HG02763 (cell line): Measurements from ENCODE around the gene RPL10.
A peak's percentile ranks its signal among the peaks of the same experiment; 100 is the strongest.
"Not testable (repeated sequence)": the region's sequence is repeated elsewhere in the genome, so short reads cannot be mapped to it uniquely, and the experiment has no call there.

Experiments
- ATAC-seq: cut with Tn5 transposase; IDR thresholded peaks from one replicate; pipeline ENCODE4 v1.9.1; 2021; ENCODE audit warnings: mild to moderate bottlenecking, moderate library complexity; ENCODE audit not compliant: unreplicated experiment

Gene RPL10

DNA sequence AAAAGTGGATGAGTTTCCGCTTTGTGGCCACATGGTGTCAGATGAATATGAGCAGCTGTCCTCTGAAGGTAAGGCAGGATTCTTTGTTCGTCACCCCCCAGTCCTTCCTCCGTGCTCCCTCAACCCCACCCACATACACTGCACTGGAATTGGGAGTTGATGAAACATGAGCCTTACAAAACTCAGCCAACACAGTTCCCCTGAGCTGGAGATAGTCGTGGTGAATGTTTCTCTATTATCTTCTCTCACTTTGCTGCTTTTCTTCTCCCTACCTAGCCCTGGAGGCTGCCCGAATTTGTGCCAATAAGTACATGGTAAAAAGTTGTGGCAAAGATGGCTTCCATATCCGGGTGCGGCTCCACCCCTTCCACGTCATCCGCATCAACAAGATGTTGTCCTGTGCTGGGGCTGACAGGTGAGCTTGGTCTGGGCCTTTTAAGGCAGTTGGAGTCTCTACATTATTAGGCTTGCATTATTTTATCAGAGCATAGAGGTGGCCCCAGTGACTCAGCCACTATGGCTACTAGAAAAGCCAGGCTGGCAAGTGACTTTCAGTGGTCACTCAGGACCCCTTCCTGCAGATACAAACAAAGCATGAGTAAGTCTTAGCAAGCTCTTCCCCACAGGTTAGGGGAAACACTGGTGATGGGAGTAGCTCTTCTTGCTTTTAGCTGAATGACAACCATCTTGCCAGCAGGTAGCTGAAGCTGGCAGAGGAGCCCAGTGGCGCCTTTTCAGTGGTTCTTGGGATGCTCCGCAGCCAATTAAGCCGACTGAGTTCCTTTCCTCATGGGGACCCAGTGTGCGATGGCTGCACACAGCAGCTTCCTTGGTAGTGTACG, 1.6 kb downstream of the RPL10 start:
- no peak for ATAC-seq

DNA sequence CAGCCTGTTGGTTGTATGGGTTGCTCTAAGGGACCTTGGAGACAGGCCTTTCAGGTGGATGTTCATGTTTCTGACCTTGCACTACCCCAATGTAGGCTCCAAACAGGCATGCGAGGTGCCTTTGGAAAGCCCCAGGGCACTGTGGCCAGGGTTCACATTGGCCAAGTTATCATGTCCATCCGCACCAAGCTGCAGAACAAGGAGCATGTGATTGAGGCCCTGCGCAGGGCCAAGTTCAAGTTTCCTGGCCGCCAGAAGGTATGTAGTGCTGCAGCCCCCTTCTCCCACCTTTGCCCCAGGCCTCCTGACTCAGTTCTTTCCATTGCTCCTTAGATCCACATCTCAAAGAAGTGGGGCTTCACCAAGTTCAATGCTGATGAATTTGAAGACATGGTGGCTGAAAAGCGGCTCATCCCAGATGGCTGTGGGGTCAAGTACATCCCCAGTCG, 2.2 kb downstream of the RPL10 start:
- ATAC-seq = not testable (repeated sequence)

DNA sequence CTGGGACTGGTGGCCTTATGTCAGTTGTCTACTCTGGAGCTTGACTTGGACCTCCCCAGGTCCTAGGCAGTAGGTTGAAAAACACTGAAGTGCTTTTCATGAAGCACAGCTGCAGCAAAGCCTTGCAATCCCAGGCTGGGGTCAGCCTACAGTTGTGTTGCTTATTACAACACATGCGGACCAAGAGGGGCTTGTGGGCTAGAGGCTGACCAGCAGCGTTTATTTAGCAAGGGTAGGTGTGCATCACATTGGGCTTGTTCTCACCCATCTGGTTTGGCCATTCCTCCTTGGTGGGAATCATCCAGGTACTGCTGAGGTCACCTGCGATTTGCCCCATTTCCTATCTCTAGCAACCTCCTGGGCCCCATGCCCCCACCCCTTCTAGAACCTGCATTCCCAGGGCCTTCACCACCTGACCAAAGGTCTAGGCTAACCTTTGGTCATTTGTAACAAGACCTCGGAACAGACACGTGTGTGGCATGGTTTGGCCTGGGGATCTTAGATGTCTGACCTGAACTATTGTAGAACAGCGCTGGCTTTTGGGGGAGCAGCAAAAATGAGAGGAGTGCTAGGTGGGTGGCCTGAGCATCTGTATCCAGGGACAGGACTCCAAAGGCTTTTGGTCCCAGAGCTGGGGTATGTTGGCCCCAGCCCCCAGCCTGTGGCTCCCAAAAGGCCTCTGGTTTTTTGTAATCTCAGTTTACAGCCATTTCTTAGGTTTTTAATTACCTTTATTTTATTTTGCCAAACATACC, 3.0 kb downstream of the RPL10 start:
- ATAC-seq = no peak

DNA sequence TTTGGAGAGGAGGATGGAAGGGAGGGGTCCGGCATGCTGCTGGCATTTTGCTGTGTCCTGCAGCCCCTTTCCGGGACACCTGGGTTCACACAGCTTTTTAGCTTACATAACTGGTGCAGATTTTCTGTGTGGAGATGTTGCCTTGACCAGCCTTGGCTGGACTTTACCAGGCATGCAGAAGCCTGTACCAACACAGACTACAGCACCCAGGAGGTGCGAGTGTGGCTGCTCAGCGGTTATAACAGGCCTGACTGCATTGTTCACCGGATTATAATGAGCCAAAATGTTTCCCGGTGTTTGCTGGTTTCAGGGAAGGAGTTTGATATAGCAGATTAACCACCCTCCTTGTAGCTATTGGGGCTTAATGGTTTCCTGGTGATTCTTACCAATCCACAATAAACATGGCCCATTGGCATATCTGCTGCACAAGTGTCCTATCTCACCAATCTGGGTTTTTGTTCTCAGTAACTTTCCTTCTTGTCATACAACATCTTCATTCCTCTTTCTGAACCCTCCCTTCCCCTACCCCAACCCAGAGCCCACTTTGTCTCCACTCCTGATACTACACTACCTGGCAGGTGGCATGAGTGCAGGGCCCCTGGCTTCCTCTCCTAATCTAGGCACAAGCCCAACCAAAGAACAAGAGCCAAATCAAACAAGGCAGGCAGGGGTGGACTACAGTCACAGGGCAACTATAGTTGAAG, 3.9 kb downstream of the RPL10 start:
- ATAC-seq = no peak

DNA sequence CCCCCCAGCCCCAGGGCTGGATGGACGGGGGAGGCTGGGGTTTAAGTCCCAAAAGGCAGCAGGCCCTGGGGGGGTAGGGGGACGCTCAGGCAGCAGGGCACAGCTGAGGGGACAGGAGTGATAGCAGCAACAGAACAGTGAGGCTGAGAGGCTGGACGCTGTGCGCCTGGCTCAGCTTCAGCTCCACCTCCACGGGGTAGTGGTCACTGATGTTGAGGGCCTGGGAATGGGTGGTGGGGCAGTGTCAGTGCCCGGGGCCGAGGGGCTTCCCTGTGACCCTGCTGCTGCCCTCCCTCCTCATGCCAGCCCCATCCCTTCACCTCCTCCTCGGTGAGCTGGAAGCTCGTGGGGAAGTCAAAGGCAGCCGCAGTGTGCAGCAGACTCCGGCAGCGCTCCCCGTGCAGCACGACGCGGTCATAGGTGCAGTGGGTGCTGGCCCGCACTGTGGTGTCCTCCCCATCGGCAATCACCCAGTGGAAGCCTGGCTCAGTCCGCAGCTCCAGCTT, 4.5 kb downstream of the RPL10 start:
- ATAC-seq = no peak

DNA sequence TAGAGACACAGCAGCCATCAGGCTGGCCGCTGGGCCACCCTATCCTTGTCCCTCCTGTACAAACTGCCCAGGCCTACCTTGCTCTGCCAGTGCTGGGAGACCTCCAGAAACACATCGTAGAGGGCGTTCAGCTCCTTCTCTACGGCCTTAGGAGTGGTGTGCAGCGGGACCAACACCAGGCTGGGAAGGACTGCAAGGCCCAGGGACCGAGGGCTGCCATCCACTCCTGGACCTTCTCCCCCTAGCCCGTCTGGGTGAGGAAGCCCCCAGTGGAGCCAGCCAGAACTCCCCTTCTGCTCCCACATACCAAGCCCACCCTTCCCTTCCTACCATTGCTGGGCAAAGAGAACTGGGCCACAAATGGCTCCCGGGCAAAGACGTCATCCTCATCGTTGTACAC, 5.0 kb downstream of the RPL10 start:
- no peak for ATAC-seq

DNA sequence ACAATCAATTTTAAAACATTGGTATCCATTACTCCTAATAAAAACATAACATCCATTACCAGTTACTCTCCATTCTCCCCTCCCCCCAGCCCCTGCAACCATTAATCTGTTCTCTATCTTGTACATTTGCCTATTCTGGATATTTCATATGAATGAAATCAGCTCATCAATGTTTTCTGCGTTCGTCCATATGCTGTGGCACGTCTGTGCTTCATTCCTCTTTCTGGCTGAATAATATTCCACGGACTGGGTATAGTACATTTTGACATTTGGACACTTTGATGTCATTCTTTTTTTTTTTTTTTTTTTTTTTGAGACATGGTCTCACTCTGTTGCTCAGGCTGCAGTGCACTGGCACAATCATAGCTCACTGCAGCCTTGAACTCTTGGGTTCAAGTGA, 5.7 kb downstream of the RPL10 start:
- ATAC-seq = no peak

DNA sequence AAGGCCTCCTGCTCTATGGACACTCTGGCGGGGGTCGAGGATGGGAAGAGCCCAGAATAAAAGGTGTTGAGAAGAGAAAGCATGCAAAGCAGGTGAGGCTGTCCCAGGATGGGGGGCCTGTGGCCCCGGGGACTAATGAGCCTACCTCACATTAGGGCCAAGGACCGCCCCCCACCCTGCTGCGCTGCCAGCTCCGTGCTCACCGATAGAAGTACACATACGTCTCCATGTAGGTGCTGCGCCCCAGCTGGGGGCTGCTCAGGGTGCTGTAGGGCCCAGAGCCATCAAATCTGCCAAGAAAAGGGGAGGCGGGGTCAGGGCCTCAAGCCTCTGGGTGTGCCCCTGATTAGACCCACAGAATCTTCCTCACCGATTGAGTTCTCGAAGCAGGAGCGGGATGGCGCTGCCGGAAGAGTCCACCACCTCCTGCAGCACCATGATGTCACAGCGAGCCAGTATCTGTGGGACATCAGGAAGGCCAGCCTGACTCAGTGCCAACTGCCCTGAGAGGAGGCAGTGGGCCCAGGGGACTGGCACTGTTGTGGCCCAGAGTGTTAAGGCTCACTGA, 6.5 kb downstream of the RPL10 start:
- ATAC-seq = no peak

DNA sequence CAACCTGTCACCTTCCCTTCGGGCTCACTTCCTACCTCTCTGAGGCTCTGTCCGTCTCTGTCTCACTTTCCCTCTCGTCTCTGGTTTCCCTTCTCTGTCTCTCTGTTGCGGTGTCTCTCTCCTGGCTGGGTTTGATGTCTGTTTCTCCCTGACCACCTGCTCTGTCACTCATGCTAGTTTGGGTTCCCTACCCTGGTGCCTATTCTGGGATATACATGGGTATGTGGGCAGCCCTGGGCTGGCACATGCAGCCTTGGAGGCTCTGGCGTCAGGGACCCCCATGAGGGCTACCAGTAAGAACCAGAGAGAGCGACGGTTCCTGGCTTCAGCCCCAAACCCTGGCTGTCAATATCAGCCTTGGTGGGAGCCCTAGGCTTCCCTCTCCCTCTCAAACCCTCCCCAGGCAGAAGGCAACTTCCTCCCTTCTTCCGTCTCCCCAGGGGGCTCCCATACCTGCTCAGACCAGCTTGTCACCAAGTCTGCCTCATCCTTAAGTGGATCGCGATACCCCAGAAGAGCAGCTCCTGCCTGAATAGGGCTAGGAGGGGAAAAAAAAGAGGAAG, 10.6 kb downstream of the RPL10 start:
- ATAC-seq = no peak

DNA sequence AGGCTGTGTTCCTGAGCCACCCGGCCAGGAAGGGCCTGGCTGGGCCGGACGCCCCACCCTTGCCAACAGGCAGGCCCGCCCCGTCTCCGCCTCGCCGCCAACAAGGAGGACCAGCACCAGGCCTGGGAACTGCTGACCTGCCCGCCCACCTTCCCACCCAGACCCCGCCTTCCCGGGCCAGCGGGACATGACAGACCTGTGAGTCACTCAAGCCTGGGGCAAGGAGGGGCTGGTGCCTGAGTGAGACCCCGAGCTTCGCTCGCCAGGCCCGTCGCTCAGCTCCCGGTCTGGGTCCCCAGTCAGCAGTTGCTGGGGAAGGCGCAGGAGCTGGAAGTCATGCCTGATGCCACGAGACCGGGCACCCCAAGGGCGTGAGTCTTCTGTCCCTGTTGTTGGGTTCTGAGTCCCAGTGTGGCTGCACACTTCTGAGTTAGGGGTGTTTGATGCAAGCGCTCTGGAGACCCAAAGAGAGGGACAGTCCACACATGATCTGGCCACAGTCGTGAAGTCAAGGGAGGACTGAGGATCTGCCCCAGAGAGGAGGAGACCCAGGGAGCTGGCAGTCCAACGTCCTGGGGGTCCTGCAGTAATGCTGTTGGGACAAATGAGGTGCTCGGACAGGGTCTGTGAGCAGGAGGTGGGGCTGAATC, 11.2 kb downstream of the RPL10 start, which contains the start of gene DNASE1L1:
TSS of gene DNASE1L1 (minus strand) at position 33 of the 650 bp plus-strand sequence. CDS start 3,686 bp downstream, outside the sequence.
- no peak for ATAC-seq

DNA sequence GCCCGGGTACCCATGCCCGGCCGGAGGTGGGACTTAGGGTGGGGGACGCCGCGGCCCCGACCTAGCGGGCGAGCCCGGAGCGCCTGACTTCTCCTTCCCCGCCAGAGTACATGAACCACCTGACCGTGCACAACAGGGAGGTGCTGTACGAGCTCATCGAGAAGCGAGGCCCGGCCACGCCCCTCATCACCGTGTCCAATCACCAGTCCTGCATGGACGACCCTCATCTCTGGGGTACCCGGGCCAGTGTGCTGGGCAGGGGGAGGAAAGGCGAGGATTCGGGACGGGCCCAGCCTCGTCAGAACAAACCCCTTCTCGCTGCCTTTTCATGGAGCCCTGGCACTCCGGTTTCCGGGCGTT, 13.8 kb downstream of the RPL10 start:
- ATAC-seq = peak; percentile 54

DNA sequence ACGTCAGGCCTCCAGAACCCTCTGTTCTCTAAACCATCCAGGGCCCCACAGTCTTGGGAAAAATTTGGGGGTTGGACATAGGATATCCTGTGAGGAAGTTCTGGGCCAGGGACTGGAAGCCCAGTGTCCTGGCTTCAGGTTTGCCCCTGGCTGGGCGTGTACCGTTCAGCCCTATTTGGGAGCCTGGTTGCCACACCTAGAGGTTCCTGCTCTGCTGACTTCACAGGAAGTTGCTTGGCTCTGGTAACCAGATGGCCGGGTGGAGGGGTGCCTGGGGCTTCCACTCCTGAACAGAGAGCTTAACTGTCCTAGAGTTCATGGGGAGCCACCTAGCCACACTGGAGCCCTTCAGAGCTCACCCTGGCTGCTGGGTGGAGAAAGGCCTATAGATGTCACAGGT, 14.3 kb downstream of the RPL10 start:
- no peak for ATAC-seq

DNA sequence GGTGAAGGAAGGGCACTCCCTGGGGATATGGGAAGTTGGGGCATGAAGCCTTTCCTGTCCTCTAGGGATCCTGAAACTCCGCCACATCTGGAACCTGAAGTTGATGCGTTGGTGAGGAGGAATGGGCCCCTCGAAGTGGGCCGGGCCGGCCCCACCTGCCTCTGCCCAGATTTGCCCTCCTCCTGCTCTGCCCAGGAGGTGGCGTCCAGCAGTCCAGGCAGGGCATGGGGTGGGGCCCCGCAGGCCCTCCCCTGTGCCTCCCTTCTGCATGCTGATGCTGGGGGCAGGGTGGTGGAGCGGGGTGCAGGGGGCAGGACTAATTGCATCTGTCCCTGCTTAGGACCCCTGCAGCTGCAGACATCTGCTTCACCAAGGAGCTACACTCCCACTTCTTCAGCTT, 15.0 kb downstream of the RPL10 start:
- ATAC-seq = no peak

DNA sequence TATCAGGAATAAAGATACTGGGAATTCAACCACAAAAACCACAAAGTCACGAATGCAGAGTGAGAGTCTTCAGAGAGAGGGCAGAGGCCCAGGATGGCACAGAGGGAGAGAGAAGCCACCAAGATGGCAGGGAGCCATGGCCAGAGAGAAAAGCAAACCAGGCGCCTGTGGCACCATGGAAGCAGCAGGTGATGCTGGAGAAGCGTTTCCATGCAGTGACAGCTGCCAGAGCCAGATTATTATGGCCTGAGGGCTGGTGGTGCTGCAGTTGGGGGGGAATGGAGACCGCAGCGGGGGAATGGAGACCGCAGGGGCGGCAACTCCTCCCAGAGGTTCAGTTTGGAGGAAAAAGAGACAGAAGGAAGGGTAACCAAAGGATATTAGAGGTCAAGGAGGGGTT, 19.0 kb downstream of the RPL10 start:
- ATAC-seq = no peak

DNA sequence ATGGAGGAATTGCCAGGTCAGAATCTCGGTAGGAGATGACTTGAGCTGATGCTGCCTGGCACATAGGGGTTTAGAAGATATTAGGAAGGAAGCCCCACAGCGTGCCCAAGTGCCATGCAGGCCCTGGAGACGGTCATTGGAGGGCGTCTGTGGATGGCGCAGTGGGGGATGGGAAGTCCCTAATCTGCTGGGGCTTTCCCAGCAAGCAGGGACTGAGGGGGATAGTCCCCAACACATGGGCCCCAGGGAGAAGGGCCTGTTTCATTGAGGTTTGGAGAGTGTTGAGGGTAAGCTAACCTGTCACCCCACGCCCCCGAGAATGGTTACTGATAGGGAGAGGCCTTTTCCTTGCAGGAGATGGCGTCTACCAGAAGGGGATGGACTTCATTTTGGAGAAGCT, 21.0 kb downstream of the RPL10 start:
- no peak for ATAC-seq

DNA sequence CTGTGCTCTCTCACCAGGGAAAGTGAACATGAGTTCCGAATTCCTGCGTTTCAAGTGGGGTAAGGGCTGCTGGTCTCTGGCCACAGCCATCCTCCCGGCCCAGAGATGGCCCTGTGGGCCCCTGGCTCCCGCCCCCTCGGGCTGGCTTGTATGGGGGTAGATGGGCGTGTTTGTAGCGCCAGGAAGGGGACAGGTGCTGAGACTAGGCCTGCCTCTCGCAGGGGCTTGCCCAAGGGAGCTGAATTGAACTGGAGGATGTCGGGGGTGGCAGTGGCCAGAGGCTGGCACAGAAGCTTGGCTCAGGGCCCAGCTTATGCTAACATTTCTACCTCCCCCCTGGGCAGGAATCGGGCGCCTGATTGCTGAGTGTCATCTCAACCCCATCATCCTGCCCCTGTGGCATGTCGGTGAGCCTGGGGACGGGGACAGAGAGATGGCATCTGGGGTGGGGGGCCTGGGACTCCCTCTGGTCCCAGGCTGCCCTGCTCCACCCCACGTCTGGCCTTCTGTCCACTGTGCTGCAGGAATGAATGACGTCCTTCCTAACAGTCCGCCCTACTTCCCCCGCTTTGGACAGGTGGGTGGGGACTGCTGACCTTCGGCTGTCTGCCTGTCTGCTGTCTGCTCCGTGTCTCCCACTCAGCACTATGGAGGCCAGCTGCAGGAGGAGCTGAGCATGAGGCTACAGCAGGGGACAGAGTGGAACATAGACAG, 21.7 kb downstream of the RPL10 start:
- no peak for ATAC-seq

DNA sequence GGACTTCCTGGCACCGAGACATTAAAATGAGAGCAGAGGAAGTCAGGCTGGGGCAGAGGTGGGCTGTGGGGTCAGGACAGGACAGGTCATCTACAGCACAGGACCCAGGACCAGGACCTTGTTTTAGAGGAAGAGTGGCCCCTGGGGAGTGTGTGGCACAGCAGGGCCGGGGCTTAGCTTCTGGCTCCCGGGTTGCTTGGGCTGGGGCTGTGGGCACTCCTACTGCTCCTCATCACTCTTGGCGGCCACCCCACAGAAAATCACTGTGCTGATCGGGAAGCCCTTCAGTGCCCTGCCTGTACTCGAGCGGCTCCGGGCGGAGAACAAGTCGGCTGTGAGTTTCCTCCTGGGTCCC, 22.2 kb downstream of the RPL10 start:
- no peak for ATAC-seq

DNA sequence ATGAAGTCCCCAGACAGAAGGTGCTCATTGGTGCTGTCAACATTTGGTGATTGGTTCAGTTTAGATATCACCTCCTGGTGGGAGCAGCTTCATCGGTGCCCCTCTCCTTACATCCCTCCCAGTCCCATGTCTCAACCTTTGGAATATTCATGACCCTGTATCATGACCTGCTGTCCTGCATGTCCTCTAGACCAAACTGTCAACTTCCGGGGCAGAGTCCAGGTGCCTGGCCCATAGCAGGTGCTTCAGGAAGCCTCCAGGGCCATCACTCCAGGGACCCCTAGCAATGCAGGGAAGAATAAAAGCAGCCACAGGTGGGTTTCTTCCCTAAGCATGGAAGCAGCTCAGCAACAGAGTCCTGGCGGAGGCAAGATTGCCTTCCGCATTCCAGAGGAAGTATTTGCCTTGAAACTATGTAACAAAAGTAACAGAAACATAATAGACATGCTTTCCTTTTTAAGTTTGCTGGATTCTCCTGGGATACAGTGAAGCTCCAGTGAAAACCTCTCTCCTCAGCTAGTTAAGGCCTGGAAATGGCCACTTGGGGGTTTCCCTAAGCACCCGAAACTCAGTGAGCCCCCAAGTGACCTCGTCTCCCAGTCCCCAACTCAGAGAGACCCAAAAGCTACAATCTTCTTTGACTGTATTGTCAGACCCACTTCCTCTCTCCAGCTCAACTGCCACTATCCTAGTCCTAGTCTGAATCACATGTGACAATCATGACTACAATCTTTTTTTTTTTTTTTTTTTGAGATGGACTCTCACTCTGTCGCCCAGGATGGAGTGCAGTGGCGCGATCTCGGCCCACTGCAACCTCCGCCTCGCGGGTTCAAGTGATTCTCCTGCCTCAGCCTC, 29.0 kb downstream of the RPL10 start:
- no peak for ATAC-seq
